HG03060 (cell line): Measurements from ENCODE around the gene GSG1L.

Experiments used
- ATAC-seq: cut with Tn5 transposase; IDR thresholded peaks from one replicate; pipeline ENCODE4 v1.9.1; 2021; ENCODE audit warnings: low read depth, moderate number of reproducible peaks; ENCODE audit not compliant: unreplicated experiment

The GSG1L gene

DNA sequence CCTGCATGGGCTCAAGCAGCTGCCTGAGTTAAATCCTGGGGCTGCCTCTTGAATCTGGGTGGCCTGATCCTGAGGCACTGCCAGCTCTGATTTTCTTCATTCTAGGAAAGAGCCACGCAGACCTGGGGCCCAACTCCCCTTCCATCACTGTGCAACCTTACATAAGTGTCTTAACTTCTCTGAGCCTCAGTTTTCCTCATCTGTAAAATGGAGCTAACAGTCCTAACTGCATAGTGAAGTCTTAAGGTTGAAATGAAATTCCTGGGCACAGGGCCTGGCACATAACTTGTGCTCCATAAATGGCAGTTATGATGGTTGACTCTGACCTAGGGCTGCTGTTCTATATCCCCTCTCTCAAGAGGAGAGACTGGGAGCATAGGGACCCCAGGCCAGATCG lies 236.6 kb downstream of the GSG1L start:
- no peak for ATAC-seq

DNA sequence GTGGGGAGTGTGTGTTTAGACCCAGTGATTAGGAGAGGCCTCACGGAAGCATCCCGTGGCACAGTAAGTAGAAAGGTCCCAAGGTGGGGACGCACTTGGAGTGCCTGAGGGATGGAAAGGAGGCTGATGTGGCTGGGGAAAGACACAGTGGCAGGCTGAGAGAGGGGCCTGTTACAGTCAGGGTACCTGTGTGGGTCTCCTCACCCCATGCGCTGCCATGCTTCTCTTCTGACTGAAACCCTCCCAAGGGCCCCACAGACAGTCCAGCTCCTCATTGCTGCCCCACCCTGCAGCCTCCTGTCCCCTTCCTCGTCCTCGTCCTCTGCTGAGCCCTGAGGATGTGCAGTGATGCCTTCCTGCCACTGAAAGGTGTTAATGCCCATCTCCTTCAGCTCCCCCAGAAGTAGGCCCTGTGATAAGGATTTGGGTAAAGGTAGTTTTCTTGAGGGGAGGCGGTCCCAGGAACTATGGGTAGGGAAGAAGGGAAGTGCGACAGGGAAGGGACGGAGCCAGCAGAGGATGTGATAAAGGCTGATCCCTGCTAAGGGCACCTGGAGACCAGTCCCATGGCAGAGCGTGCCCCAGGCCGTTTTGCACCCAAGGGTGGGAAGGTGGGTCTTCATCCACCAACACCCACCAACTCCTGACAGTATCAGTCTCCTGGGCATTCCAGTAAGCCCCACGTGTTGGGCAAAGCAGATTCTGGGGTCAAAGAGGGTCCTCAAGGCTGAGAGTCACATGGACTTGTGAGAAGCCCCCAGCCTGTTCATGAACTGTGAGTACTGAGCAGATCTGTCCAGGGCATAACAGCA lies 237.2 kb downstream of the GSG1L start:
- ATAC-seq: no peak

DNA sequence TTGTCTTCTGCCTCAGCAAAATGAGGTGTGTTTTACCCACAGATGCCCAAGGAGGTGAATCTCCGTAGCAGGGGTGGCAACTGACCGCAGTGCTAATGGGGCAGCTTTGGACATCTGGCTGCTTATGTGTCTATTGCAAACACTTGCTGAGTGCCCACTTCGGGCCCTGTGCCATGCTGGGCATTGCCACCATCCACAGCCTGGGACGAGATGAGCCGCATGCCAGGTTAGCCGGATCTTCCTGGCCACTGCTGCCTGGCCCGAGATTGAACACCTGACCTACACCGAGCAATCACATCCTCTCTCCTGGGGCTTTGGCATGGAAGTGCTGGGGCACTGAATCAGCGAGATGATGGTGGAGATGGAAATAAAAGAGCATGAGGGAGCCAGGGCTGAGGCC lies 238.7 kb downstream of the GSG1L start:
- no peak for ATAC-seq

DNA sequence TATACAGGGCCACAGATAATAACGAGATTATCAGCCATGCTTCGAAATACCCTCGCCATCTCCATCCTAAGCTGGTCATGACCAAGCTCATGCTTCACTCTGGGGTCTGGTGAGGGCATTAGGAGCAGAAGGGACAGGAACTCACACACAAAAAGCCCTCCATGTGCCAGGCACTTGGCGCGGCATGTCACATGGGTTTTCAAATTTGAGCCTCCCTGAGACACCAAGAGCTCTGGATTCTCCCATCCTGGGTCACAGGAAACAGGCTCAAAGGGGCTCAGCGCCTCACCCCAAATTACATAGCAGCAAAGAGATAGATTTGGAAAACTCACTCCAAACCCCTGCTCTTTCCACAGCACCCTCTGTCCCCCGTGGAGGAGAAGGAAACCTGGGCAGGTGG lies 239.5 kb downstream of the GSG1L start:
- no peak for ATAC-seq

- ATAC-seq: no peak
Observed at GRCh38 chr16:27823421-27823820, 240.1 kb downstream of the GSG1L start.

GRCh38 chr16:27822996-27823395 lies 240.5 kb downstream of the GSG1L start:
- ATAC-seq: no peak

- ATAC-seq: no peak
Observed at GRCh38 chr16:27822529-27822928, 241.0 kb downstream of the GSG1L start.

GRCh38 chr16:27820646-27821345 lies 242.7 kb downstream of the GSG1L start:
- no peak for ATAC-seq

GRCh38 chr16:27819881-27820610 lies 243.5 kb downstream of the GSG1L start:
- no peak for ATAC-seq

DNA sequence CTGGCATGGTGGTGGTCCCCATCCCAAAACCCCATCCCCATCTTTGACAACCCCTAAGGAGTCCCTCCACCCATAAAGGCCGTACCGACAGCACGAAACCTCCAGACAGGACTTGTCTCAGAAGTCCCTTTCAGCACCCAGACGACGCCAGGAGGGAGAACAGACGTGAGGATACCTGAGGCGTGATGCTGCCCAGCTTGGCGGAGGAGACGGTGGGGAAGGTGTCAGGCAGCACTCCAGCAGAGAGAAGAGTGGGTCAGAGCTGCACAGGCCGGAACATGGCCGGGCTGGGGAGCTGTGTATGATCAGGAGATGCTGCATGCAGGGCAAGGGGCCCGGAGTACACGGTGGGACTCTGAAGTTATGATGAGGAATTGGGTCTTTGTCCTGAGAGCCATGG lies 244.2 kb downstream of the GSG1L start:
- ATAC-seq: no peak

DNA sequence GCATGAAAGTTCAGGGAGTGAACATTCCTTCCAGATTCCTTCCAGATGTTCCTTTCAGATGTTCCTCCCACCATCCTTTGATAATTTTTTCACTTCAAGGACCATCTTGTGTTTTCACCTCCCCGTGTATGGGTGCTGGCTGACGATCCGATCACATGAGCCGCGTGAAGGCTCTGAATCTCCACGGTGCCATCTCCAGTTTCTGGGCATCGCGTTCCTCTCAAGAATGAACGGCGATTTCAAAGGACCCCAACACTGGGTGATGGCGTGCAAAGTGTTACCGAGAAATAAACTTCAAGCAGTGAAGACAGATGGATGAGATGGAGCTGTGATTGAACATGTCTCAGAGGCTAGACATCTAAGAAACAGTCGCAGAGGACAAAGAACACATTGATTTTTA lies 245.3 kb downstream of the GSG1L start:
- no peak for ATAC-seq

GRCh38 chr16:27817038-27817437 lies 246.5 kb downstream of the GSG1L start:
- ATAC-seq: no peak

GRCh38 chr16:27816561-27816960 lies 247.0 kb downstream of the GSG1L start:
- ATAC-seq: no peak

DNA sequence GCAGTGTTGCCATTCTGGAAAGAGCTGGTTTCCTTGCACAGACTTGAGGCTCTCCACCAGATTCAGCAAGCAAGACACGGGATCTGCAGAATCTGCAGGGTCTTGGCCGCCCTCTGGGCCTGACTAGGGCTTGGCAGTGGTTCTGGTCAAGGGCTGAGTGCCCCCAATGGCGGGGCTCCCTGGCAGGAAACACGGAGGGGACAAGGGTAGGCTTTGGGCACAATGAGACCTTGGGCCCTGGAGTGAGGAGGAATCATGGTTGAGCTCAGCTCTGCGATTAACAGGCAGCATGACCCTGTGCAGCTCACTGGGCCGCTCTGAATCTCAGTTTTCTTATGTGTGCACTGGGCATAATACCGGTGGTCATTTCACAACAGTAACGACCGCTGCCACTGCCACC lies 249.9 kb downstream of the GSG1L start:
- ATAC-seq: no peak

GRCh38 chr16:27811881-27812280 lies 251.6 kb downstream of the GSG1L start:
- no peak for ATAC-seq

- ATAC-seq: no peak
Observed at GRCh38 chr16:27806986-27807385, 256.5 kb downstream of the GSG1L start.

GRCh38 chr16:27806388-27806787 lies 257.1 kb downstream of the GSG1L start:
- no peak for ATAC-seq

DNA sequence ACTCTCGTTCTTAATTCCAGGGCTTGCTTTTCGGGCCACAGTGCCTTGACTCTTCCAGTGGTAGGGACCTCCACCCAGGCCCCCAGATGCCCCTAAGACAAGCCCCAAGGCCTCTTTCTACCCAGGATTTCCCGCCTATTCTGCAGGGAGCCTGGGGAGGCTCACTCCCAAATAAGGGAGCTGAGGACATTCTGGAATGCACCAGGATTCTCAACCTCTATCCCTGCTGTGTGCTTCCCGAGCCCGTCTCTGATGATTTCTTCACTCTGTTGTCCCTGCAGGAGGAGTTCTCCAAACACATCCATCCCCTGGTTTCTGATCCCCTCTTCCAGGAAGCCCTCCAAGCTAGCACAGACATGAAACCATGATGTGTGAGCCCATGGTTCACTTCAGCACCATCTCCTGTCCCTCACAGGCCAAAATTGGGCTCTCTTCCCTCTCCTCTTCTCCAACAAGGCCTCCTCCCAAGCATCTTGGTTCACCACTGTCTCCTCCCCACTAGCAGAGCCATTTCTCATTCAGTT lies 257.6 kb downstream of the GSG1L start:
- ATAC-seq: no peak

DNA sequence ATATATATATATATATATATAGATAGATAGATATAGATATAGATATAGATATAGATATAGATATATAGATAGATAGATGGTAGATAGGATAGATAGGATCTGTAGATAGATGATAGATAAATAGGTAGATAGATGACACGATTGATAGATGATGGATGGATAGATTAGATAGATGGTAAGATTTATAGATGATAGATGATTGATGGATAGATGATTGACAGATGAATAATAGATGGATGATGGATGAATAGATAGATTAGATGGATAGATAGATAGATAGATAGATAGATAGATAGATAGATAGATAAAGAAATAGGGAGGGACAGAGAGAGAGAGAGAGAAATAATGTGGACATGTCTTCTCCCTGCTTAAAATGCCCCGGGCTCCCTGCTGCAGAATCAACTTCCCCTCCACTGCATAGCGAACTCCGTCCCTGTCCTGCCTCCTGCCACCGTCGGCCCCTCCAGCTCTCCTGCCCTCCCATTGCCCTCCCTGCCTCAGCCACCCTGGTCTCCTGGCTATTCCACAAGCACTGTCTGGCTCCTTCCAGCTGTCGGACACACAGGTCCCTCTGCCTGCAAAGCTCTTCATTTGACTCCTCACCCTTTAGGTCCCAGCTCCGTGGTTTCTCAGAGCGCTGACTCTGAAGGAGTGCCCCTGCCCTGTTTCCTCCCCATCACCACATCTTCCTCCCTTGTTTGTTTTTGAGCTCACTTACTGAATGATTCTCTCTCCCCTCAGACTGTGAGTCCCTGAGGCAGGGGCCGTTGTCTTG lies 259.6 kb downstream of the GSG1L start:
- no peak for ATAC-seq

DNA sequence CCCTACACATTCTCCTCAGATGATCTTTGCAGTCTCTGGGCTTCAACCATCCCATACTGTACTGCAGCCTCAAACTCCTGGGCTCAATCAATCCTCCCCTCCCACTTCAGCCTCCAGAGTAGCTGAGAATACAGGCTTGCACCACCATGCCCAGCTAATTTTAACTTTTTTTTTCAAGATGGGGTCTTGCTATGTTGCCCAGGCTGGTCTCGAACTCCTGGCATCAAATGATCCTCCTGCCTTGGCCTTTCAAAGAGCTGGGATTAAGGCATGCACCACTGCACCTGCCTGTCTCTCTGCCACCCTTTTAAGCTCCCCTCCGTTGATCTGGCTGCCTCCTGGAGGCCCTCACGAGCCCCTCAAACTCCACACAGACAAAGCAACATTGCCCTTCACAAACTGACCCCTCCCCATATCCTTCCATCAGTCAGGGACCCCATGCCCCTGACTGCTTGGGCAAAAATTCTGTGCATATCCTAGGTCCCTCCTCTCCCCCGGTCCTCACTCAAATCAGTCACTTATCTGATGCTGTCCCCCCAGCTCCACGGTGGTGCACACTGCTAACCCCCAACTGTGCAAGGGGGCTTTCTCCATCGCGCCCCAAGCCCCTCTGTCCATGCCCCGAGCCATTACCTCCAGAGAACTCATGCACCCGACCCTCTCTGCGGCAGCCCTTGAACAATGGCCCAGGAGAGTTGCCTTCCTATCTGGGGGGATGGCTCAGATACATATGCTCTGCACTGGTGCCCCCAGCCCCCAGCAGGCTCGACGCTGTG lies 260.7 kb downstream of the GSG1L start:
- ATAC-seq: no peak
